Smooth muscle cell of trachea (primary cell): ENCODE measurements around the gene HLA-G. TPM values are rescaled to one million over a fixed set of nuclear protein-coding genes. Genes with fewer than 3 reads are reported as not detected.

Experiments
- total RNA-seq: library from RNA; depleted of rRNA; stranded (reverse); fragments of >200 nt; gene quantifications from 2 replicates; pipeline ENCODE4 v1.2.1, GENCODE V29; 2014

HLA-G gene
- 0.17 TPM in 1 of 2 replicates, not detected in the other for total RNA-seq

GRCh38 chr6:29827579-29828470 is at the start of gene HLA-G:
TSS of gene HLA-G (plus strand) at chr6:29827825. CDS start at chr6:29827845, 20 bp downstream.

Other genes starting within 250 kb of the HLA-G start
- not detected in 2 replicates for gene OR2H2, start 242.7 kb upstream of the HLA-G start, total RNA-seq
- gene GABBR1, start 194.6 kb upstream of the HLA-G start, total RNA-seq = 15.5 and 16.3 TPM in 2 replicates
- gene MOG, start 170.7 kb upstream of the HLA-G start, total RNA-seq = not detected in 2 replicates
- 0.17 and 0.29 TPM in 2 replicates for gene ZFP57, start 146.7 kb upstream of the HLA-G start, total RNA-seq
- 1.3 and 1.9 TPM in 2 replicates for gene HLA-F, start 104.4 kb upstream of the HLA-G start, total RNA-seq
- gene HLA-A, start 114.7 kb downstream of the HLA-G start, total RNA-seq = 281 and 453 TPM in 2 replicates
- gene POLR1H, start 233.4 kb downstream of the HLA-G start, total RNA-seq = 25.0 and 29.2 TPM in 2 replicates
- gene PPP1R11, start 239.4 kb downstream of the HLA-G start, total RNA-seq = 15.6 and 23.0 TPM in 2 replicates
- under 0.01 TPM in 1 of 2 replicates, not detected in the other for gene RNF39, start 247.9 kb downstream of the HLA-G start, total RNA-seq